Hematopoietic multipotent progenitor cell treated with erythropoietin and hydrocortisone succinate and interleukin-3 and kit ligand, for 15 days (in vitro differentiated cells): ENCODE measurements around the gene XYLB.
"Not testable (repeated sequence)": the region's sequence is repeated elsewhere in the genome, so short reads cannot be mapped to it uniquely, and the experiment has no call there.

ENCODE experiments used
- DNase-seq: peaks from one replicate; pipeline ENCODE4 v3.0.0-alpha.2; 2015; ENCODE audit warnings: low spot score

The XYLB gene

DNA sequence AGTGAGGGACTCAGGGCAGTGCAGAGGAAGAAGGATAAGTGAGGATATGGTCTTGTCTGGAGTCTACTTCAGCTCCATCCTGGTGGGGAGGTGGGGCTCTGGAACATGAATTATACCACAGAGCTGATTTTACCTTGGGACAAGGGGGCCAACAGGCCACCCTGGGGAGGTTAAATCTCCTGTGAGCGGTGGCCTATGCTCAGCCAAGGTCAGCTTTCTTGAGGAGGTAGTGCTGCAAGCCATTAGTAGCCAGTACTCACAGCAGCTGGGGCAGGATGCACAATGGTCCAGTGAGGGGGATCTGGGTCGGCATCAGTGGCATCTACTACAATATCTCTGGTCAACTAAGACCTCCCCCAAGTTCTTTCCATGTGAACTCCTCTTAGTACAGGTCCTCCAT is 49.7 kb downstream of the XYLB start:
- no peak for DNase-seq

DNA sequence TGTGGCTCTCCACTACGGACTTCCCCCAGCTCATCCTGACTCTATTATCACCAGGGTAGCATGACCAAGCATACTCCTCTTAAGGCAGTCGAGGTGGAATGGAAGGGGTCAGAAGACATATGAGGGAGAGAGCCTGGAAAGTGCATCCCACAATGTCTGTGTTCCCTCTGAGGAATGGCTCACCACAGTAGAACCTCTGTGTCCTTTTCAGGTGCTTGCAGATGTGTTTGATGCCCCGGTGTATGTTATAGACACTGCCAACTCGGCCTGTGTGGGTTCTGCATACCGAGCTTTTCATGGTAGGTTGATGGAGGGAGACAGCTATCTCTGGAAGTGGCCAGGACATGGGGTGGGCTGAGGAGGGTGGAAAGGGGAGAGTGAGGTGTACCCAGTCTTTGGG is 50.3 kb downstream of the XYLB start:
- DNase-seq: no peak

- DNase-seq: no peak
Measured at GRCh38 chr3:38397320-38397719, 50.7 kb downstream of the XYLB start.

DNA sequence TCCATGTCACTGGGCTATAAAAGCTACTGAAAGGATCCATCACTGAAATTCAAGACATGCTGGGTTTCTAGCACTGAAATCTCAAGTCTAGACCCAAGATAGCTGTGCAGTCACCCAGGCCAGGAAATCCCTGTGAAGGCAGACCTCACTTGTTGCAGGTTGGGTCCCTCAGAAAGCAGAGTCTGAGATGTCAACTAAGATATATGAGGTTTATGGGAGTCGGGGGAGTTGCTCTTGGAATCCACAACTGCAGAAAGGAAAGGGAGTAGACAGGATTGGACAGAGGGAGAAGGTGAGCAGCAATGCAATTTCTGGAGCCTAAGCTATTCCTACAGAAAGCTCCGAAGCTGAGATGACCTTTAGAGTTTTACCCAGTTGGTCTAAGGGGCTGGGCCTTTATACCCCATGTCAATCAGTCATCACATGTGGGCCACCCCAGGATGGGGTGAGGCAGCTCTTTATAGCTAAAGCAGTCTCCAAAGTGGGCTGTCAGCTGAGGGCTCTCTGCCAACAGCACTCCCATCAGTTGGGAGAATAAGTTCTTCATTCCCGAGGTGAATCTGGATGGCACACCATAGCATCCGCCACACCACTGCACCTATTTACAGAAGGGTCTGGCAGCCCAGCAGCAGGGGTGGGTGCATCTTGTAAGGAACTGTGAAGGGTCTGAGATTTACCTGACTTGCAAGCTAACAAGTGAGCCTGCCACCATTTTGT is 54.8 kb downstream of the XYLB start:
- DNase-seq: no peak

- DNase-seq: no peak
Measured at GRCh38 chr3:38404286-38404685, 57.7 kb downstream of the XYLB start.

GRCh38 chr3:38411591-38411990 is 65.0 kb downstream of the XYLB start:
- no peak for DNase-seq

DNA sequence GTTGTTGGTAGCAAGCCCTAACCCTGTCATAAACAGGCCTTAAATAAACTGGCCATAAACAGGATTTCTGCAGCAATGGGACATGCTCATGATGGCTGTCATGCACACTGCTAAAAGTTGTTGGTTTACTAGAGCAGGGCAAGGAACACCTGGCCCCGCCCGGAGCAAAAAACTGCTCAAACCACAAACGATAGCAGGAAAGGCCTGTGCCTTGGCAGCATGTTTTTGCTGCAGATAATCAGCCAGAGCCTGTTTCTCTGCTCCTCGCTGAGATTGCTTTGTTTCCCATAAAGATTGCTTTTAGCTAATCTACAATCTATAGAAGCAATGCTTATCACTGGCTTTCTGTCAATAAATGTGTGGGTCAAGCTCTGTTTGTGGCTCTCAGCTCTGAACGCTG is 74.2 kb downstream of the XYLB start:
- not testable (repeated sequence) for DNase-seq

GRCh38 chr3:38421679-38422336 is 75.2 kb downstream of the XYLB start:
- DNase-seq: no peak

- not testable (repeated sequence) for DNase-seq
Measured at GRCh38 chr3:38426798-38427426, 80.3 kb downstream of the XYLB start.

DNA sequence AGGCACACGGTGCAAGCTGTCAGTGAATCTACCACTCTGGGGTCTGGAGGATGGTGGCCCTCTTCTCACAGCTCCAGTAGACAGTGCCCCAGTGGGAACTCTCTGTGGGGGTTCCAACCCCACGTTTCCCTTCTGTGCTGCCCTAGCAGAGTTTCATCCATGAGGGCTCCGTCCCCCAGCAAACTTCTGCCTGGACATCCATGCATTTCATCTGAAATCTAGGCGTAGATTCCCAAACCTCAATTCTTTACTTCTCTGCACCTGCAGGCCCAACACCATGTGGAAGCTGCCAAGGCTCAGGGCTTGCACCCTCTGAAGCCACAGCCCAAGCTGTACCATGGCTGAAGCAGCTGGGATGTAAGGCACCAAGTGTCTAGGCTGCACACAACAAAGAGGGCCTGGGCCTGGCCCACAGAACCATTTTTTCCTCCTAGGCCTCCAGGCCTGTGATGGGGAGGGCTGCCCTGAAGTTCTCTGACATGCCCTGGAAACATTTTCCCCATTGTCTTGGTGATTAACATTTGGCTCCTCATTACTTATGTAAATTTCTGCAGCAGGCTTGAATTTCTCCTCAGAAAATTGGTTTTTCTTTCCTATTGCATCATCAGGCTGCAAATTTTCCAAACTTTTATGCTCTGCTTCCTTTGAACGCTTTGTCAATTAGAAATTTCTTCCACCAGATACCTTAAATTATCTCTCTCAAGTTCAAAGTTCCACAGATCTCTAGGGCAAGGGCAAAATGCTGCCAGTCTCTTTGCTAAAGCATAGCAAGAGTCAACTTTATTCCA is 86.5 kb downstream of the XYLB start:
- DNase-seq: not testable (repeated sequence)

DNA sequence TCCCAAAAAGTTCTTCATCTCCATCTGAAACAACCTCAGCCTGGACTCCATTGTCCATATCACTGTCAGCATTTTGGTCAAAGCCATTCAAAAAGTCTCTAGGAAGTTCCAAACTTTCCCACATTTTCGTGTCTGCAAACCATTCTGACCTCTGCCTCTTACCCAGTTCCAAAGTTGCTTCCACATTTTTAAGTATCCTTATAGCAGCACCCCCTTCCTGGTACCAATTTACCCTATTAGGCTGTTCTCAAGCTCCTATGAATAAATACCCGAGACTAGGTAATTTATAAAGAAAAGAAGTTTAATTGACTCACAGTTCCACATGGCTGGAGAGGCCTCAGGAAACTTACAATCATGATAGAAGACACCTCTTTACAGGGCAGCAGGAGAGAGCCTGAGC is 87.1 kb downstream of the XYLB start:
- not testable (repeated sequence) for DNase-seq

DNA sequence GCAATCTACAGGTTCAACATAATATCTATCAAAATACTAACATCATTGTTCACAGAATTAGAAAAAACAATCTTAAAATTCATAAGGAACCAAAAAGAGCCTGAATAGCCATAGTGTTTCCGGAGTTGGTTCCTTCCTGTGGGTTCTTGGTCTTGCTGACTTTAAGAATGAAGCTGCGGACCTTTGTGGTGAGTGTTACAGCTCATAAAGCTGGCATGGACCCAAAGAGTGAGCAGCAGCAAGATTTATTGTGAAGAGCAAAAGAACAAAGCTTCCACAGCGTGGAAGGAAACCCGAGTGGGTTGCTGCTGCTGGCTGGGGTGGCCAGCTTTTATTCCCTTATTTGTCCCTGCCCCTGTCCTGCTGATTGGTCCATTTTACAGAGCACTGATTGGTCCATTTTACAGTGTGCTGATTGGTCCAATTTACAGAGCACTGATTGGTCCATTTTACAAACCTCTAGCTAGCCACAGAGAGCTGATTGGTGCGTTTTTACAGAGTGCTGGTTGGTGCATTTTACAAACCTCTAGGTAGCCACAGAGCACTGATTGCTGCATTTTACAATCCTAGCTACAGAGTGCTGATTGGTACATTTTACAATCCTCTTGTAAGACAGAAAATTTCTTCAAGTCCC is 92.0 kb downstream of the XYLB start:
- DNase-seq: not testable (repeated sequence)

- DNase-seq: not testable (repeated sequence)
Measured at GRCh38 chr3:38443205-38443604, 96.6 kb downstream of the XYLB start.

DNA sequence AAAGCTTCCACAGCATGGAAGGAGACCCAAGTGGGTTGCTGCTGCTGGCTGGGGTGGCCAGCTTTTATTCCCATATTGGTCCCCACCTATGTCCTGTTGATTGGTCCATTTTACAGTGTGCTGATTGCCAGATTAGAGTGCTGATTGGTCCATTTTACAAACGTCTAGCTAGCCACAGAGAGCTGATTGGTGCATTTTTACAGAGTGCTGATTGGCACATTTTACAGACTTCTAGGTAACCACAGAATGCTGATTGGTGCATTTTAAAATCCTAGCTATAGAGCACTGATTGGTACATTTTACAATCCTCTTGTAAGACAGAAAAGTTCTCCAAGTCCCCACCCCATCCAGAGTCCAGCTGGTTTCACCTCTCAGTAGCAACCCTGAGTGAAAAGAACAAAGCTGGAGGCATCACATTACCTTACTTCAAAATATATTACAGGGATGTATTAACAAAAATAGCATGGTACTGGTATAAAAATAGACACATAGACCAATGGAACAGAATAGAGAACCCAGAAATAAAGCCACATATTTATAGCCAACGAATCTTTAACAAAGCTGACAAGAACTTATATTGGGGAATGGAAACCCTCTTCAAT is 99.6 kb downstream of the XYLB start:
- no peak for DNase-seq

- no peak for DNase-seq
Measured at GRCh38 chr3:38446812-38447211, 100.2 kb downstream of the XYLB start.

DNA sequence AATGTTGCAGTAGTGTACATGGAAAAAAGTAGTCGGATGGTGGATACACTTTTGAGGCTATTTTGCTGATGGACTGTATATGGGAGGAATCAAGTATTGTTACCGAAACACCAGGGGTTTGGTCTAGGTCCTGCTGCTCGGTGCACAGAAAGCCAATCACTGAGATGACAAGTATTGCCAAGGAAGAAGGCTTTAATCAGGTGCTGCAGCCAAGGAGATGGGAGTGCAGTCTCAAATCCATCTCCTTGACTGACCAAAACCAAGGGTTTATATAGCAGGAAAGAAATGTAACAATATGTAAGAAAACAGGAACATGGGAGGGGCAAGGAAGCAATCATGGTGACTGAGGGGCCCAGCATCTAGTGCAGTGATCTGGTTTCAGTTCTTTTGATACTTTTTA is 104.3 kb downstream of the XYLB start:
- no peak for DNase-seq

DNA sequence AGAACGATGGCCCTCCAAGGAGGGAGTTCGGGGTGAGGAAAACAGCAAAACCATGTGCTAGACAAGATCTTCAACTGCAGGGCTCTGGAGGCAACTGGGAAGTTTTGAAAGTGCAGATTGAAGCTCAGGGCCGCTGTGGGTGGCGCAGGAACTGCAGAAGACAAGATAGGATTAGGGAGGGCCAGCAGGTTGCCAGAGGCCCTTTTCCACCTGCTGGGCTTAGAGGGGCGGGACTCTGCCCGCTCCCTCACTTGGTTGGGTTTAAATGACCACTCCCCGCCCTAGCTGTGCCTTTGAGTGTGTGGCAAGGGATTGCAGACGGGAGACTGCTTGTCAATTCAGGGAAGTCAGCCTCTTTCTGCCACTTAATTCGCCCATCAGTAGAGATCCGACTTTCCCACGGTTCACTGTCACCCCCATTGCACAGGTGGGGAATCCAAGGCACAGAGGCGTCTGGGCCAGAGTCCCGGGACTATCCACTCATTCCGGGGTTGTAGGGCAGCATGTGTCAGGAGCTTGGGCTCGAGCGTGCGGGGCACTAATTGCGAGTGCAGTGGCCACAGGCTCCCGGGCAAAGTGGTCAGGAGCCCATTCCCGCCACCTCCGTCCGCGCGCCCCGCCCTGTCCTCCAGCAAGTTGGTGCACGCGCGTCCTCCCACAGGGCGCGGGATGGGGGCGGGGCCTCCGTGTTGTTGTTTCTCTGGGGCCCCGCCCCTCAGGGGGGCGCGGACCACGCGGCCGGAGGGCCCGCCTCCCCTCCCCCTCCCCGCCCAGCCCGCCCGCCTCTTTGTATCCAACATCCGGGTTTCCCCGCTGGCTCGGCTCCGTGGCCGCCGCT is 106.7 kb downstream of the XYLB start, which contains the start of gene ACVR2B:
Gene ACVR2B, plus strand, starts transcription at position 816 of the 838 bp plus-strand sequence. CDS start 433 bp downstream, outside the sequence.
- peak; percentile 55 for DNase-seq

- no peak for DNase-seq
Measured at GRCh38 chr3:38453913-38454177, 107.3 kb downstream of the XYLB start.

DNA sequence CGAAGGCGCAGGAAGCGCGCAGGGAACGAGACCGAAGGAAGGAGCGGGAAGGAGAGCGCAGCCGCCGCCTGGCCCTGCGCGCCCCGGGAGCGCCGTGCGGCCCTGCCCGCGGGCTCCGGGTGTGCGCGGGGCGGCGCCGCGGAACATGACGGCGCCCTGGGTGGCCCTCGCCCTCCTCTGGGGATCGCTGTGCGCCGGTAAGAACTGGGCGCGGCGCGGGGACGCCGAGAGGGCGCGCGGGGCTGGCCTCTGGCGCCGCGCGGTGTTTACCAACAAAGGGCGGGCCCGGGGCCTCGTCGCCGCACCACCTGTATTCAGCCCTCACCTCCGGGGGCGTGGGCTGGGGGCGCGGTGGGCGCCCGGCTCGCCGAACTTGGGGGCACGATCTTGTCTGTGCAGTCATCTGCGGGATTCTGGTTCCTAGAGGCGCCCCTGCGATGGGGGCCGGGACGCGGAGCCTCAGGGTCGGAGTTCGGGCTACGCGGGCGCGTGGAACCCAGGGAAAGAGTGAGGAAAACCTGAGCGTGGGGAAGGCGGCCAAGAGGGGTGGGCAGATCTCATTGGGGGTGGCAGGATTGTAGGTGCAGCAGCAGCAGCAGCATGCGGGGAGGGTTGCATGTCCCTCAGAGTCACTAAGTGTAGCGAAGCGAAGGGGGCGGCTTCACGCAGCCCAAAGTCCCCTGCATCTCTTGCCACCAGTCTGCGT is 107.7 kb downstream of the XYLB start:
- DNase-seq: peak; percentile 15
